Adrenal gland (tissue), 12 donors: ENCODE measurements around the gene SRPK2. TPM values are rescaled to one million over a fixed set of nuclear protein-coding genes. Genes with fewer than 3 reads are reported as not detected.

ENCODE experiments used
- DNase-seq, 7 donors: peaks; one replicate each; pipeline ENCODE4 v3.0.0-alpha.2; 2019 to 2020
- H3K27ac ChIP-seq, 5 donors: fragments of 200-600 bp; sonication (generic) in 4 of 5; 1 replicate in 3 of 5; 2 replicates in 2 of 5; pipeline versions ENCODE4 v1.5.1 to v1.8.0; 2016 to 2020; ENCODE audit warnings: mild to moderate bottlenecking in 1 of 5
- H3K27me3 ChIP-seq: fragments of 200-600 bp; 2 replicates; pipeline ENCODE4 v1.8.0; 2021
- H3K36me3 ChIP-seq, 2 donors: fragments of 200-600 bp; replicated peaks in 1 of 2; 1 replicate in 1 of 2; 2 replicates in 1 of 2; pipeline versions ENCODE4 v1.5.1 to v1.8.0; 2018 to 2022
- H3K4me1 ChIP-seq, 2 donors: fragments of 200-600 bp; replicated peaks in 1 of 2; 1 replicate in 1 of 2; 2 replicates in 1 of 2; pipeline versions ENCODE4 v1.5.1 to v1.8.0; 2018 to 2021
- H3K4me3 ChIP-seq, 4 donors: fragments of 200-600 bp; sonication (generic) in 3 of 4; one replicate each; pipeline ENCODE4 v1.5.1; 2016 to 2018
- H3K9me3 ChIP-seq, 3 donors: fragments of 200-600 bp; sonication (generic) in 1 of 3; replicated peaks in 1 of 3; 1 replicate in 2 of 3; 2 replicates in 1 of 3; pipeline versions ENCODE4 v1.5.1 to v1.8.0; 2016 to 2021
- POLR2A ChIP-seq, 2 donors: fragments of 450-650 bp; IDR thresholded peaks; one replicate each; pipeline ENCODE4 v1.6.1; 2017; ENCODE audit warnings: antibody characterized with exemption in 2 of 2, mild to moderate bottlenecking in 2 of 2, moderate library complexity in 1 of 2
- WGBS, 4 donors: extraction: QIAGEN DNeasy Blood & Tissue Kit in 2 of 4; methylation state at CpG; one replicate each; pipeline versions ENCODE4 v1.1.5 to v1.1.7; 2013 to 2017; 5-methylcytosine and 5-hydroxymethylcytosine counted together
- intact Hi-C, 2 donors: fragments of 100-400 bp; cut with DNase I; formaldehyde crosslinking; loops; one replicate each; pipeline versions ENCODE4 v1.14.1 to v1.15.0; 2022 to 2023
- polyA plus RNA-seq, 3 donors: library from polyadenylated mRNA; stranded (reverse); fragments of 200-250 nt in 2 of 3; fragments of 350-450 nt in 1 of 3; fragmentation: Illumina TruSeq in 1 of 3; extraction: RNeasy Lipid Tissue Mini Kit (QIAGEN cat#74804) in 1 of 3; gene quantifications; one replicate each; pipeline ENCODE4 v1.2.3, GENCODE V29; 2013 to 2014
- total RNA-seq, 9 donors: library from RNA; depleted of rRNA in 4 of 9; stranded (reverse); fragments of >200 nt in 4 of 9; fragments of 120-200 nt in 1 of 9; fragmentation: NEBNext Ultra II Directional in 1 of 9; extraction: Animal tissue kit (Norgen Biotek cat#: 25700) in 1 of 9; gene quantifications; one replicate each; pipeline versions ENCODE4 v1.1.0 to v1.2.4, GENCODE V29; 2013 to 2023
- TF ChIP-seq, protein P1 (sequence below), 6 experiments: fragments of 450-650 bp in 4 of 6; fragments of 200-600 bp in 2 of 6; sonication (generic) in 1 of 6; IDR thresholded peaks; 1 replicate in 5 of 6; 2 replicates in 1 of 6; pipeline versions ENCODE4 v1.5.1 to v1.8.0; 2016 to 2021; ENCODE audit warnings: antibody characterized with exemption in 6 of 6, mild to moderate bottlenecking in 2 of 6, moderate library complexity in 1 of 6
- donor health status: healthy with polysubstance abuse.
- donor health status: Bipolar disorder and iron deficiency.
- donor health status: DM: yes; HTN: yes; CAD: no.
- donor health status: DM: no; HTN: no; CAD: no.
- donor health status: DM: no; HTN: no; CAD: no.
- donor health status: DM: yes; HTN: yes; CAD: no.

The SRPK2 gene
- total and polyA plus RNA-seq, 12 donors: 7.3 to 64.7 (median 36.6) TPM

DNA sequence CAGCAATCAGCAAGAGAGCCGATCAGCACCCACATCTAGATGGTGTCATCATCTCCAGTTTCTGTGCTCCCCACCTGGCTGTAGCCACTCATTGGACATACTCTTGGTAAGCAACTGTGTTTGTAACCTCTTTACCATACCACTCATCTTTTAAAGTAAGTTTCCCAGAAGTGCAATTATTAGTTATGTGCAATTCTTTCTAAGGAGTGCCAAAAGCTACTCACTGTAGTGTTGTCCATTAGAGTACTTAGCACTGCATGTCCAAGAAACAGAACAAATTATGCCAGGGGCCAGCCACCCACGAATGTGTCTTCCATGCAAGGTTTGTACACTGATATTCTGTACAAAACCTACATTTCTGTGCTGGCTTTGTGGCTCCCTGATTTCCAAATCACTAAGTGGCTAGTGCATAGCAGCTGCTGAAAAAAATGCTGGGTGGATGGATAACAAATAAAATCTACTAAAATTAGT lies 131.9 kb downstream of the SRPK2 start:
- peaks cover 9 to 26% of the 10 kb centered on the region in 2 donors for H3K4me1 ChIP-seq
- 53 to 71% (median 64%) methylated on average over 2 of the region's 2 CpGs for WGBS, 4 donors
- intact Hi-C loops: no loop called here
- no peaks in the 10 kb centered on the region for H3K27me3 ChIP-seq
- H3K4me3 ChIP-seq: no peak overlapping the region
- H3K27ac ChIP-seq: no peak overlapping the region
- TF ChIP-seq, protein P1, sequence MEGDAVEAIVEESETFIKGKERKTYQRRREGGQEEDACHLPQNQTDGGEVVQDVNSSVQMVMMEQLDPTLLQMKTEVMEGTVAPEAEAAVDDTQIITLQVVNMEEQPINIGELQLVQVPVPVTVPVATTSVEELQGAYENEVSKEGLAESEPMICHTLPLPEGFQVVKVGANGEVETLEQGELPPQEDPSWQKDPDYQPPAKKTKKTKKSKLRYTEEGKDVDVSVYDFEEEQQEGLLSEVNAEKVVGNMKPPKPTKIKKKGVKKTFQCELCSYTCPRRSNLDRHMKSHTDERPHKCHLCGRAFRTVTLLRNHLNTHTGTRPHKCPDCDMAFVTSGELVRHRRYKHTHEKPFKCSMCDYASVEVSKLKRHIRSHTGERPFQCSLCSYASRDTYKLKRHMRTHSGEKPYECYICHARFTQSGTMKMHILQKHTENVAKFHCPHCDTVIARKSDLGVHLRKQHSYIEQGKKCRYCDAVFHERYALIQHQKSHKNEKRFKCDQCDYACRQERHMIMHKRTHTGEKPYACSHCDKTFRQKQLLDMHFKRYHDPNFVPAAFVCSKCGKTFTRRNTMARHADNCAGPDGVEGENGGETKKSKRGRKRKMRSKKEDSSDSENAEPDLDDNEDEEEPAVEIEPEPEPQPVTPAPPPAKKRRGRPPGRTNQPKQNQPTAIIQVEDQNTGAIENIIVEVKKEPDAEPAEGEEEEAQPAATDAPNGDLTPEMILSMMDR (IDR thresholded peaks at IDR 0.05): no peak
- TF ChIP-seq POLR2A (IDR thresholded peaks at IDR 0.05): no peak
- H3K36me3 ChIP-seq: no peaks in the 10 kb centered on the region
- no peak for DNase-seq
- H3K9me3 ChIP-seq: no peaks in the 10 kb centered on the region

GRCh38 chr7:105250706-105251105 lies 138.0 kb downstream of the SRPK2 start:
- no peak for TF ChIP-seq POLR2A (IDR thresholded peaks at IDR 0.05)
- TF ChIP-seq, protein P1 (IDR thresholded peaks at IDR 0.05): no peak
- intact Hi-C loops: no loop called here
- H3K4me1 ChIP-seq: peaks cover 10 to 26% of the 10 kb centered on the region in 2 donors
- no peak overlapping the region for H3K27ac ChIP-seq
- no peaks in the 10 kb centered on the region for H3K36me3 ChIP-seq
- no peaks in the 10 kb centered on the region for H3K27me3 ChIP-seq
- no peaks in the 10 kb centered on the region for H3K9me3 ChIP-seq
- no peak for DNase-seq
- H3K4me3 ChIP-seq: no peak overlapping the region
- WGBS, 4 donors: 95 to 97% (median 96%) methylated on average over 3 of the region's 3 CpGs

DNA sequence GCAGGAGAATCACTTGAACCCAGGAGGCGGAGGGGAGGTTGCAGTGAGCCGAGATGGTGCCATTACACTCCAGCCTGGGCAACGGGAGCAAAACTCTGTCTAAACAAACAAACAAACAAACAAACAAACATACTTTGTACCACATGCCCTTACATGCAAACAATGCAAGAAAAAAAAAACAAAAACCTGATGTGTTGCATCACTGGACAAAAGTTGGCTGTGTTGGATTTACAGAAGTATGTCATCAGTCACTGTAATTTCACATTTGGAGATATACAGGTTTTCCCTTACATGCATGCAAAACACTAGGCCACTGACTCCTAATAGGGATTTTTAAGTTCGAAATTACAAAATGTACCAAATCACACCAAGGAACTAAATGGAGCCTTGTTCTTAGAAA lies 138.5 kb downstream of the SRPK2 start:
- no peaks in the 10 kb centered on the region for H3K9me3 ChIP-seq
- H3K27ac ChIP-seq: no peak overlapping the region
- no peaks in the 10 kb centered on the region for H3K36me3 ChIP-seq
- intact Hi-C loops: no loop called here
- WGBS, 4 donors: 91 to 99% (median 95%) methylated on average over 4 of the region's 4 CpGs
- TF ChIP-seq, protein P1 (IDR thresholded peaks at IDR 0.05): no peak
- TF ChIP-seq POLR2A (IDR thresholded peaks at IDR 0.05): no peak
- H3K4me3 ChIP-seq: no peak overlapping the region
- H3K4me1 ChIP-seq: peaks cover 10 to 31% of the 10 kb centered on the region in 2 donors
- H3K27me3 ChIP-seq: no peaks in the 10 kb centered on the region
- no peak for DNase-seq

DNA sequence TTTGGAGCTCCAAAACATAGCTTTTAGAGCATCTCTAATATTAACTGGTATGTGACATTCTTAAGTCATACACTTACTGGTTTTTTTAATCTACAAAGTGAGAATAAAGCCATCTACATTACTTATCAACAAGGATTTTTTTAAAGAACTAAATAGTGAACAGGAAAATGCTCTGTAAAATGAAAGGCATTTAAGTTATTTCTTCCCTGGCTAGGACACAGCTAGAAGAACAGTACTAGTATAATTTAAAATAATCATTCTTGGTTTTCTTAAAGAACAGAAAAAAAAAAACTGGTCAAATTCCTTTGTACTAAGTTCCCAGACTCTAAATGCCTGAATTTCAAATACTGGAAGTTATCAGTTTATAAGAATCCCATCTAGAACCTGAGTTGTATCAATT lies 139.5 kb downstream of the SRPK2 start:
- Histone ChIP-seq H3K27me3 (no peaks in the 10 kb centered on the region), H3K4me3 (no peak overlapping the region), H3K9me3 (no peaks in the 10 kb centered on the region), H3K4me1 (peaks cover 10 to 33% of the 10 kb centered on the region in 2 donors), H3K36me3 (no peaks in the 10 kb centered on the region), H3K27ac (no peak overlapping the region)
- no peak for DNase-seq
- intact Hi-C loops: no loop called here
- TF ChIP-seq, protein P1 (IDR thresholded peaks at IDR 0.05): no peak
- no peak for TF ChIP-seq POLR2A (IDR thresholded peaks at IDR 0.05)
